NCI-H524 treated with DMSO at 0.1 percent for 48 hours (cell line): Measurements from ENCODE around the gene NFYC.

ENCODE experiments used
- DNase-seq: peaks from one replicate; lab custom pipeline; 2025; lab: John Stamatoyannopoulos, UW

The NFYC gene

GRCh38 chr1:40783001-40783905 is 91.7 kb downstream of the NFYC start, which contains the start of gene KCNQ4:
KCNQ4 (plus strand) TSS chr1:40783787; CDS start chr1:40784094, 307 bp downstream.
- no peak for DNase-seq

- no peak for DNase-seq
Observed at GRCh38 chr1:40784141-40784770, 92.8 kb downstream of the NFYC start.

- DNase-seq: no peak
Observed at GRCh38 chr1:40784771-40785151, 93.3 kb downstream of the NFYC start.

GRCh38 chr1:40785446-40785845 is 93.9 kb downstream of the NFYC start:
- no peak for DNase-seq

- DNase-seq: no peak
Observed at GRCh38 chr1:40786171-40786994, 94.9 kb downstream of the NFYC start.

- no peak for DNase-seq
Observed at GRCh38 chr1:40786995-40787705, 95.6 kb downstream of the NFYC start.

- DNase-seq: no peak
Observed at GRCh38 chr1:40787737-40788560, 96.4 kb downstream of the NFYC start.

- DNase-seq: no peak
Observed at GRCh38 chr1:40788561-40789341, 97.2 kb downstream of the NFYC start.

GRCh38 chr1:40789342-40789598 is 97.8 kb downstream of the NFYC start:
- DNase-seq: no peak

- no peak for DNase-seq
Observed at GRCh38 chr1:40789661-40790430, 98.3 kb downstream of the NFYC start.

- DNase-seq: no peak
Observed at GRCh38 chr1:40792036-40792435, 100.5 kb downstream of the NFYC start.

GRCh38 chr1:40793617-40794016 is 102.1 kb downstream of the NFYC start:
- DNase-seq: no peak

- no peak for DNase-seq
Observed at GRCh38 chr1:40794048-40794447, 102.5 kb downstream of the NFYC start.

- DNase-seq: no peak
Observed at GRCh38 chr1:40794974-40795715, 103.6 kb downstream of the NFYC start.

- DNase-seq: no peak
Observed at GRCh38 chr1:40795811-40796586, 104.5 kb downstream of the NFYC start.

GRCh38 chr1:40796939-40797667 is 105.6 kb downstream of the NFYC start:
- no peak for DNase-seq

GRCh38 chr1:40797668-40798010 is 106.1 kb downstream of the NFYC start:
- no peak for DNase-seq
